Coronary artery (tissue), 2 donors: ENCODE measurements around the gene LBH.
A peak's percentile ranks its signal among the peaks of the same experiment; 100 is the strongest.

Experiments used
- DNase-seq: peaks from one replicate; pipeline ENCODE4 v3.0.0-alpha.2; 2017; ENCODE audit warnings: low spot score
- H3K27ac ChIP-seq, 2 donors: fragments of 200-600 bp; sonication (generic); one replicate each; pipeline ENCODE4 v1.5.1; 2016 to 2019
- H3K4me3 ChIP-seq: fragments of 200-600 bp; sonication (generic); 2 replicates; pipeline ENCODE4 v1.5.1; 2016; ENCODE audit warnings: mild to moderate bottlenecking, moderate library complexity
- TF ChIP-seq, protein P1 (sequence below): fragments of 200-600 bp; sonication (generic); IDR thresholded peaks from one replicate; pipeline ENCODE4 v1.5.1; 2019; ENCODE audit warnings: antibody characterized with exemption

Gene LBH

DNA sequence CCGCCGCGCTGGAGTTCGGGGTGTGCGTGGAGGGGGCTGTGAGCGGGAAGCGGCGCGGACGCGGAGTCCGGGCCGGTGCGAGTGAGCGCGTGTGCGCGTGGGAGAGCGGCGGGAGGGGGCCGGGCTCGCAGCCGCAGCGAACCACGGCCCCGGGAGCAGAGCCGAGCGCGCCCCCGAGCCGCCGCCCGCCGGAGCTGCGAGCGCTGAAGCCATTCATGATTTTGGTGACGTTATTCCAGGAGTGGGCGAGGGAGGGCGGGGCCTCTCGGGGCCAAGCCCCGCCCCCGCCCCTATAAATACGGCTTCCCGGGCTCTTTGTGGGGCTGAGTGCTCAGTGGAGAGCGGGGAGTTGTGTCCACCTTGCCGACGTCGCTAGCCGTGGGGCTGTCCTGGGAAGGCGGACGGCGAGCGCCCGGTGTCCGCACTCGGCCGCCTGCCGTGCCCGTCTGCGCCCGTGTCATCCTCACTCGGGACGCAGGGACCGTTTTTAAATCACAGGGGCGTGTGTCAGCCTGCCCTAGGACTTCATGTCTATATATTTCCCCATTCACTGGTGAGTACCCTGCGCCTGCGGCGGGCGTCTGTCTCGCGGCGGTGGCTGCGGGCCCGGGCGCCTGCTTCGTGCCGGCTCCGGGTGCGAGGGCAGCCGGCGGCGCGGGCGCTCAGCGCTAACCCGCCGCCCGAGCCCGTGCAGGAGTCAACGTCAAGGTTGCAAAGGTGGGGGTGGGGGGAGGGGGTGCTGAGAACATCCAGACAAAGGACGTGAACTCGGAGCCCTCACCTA lies at the start of gene LBH:
Gene LBH (plus strand): TSS at position 323 of the 784 bp plus-strand sequence. CDS start 205 bp downstream, at position 528.
- TF ChIP-seq, protein P1, sequence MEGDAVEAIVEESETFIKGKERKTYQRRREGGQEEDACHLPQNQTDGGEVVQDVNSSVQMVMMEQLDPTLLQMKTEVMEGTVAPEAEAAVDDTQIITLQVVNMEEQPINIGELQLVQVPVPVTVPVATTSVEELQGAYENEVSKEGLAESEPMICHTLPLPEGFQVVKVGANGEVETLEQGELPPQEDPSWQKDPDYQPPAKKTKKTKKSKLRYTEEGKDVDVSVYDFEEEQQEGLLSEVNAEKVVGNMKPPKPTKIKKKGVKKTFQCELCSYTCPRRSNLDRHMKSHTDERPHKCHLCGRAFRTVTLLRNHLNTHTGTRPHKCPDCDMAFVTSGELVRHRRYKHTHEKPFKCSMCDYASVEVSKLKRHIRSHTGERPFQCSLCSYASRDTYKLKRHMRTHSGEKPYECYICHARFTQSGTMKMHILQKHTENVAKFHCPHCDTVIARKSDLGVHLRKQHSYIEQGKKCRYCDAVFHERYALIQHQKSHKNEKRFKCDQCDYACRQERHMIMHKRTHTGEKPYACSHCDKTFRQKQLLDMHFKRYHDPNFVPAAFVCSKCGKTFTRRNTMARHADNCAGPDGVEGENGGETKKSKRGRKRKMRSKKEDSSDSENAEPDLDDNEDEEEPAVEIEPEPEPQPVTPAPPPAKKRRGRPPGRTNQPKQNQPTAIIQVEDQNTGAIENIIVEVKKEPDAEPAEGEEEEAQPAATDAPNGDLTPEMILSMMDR = no peak
- Histone ChIP-seq H3K4me3 (peak within 1 kb of the TSS; percentile 98), H3K27ac (peak within 1 kb of the TSS; percentile 90 to 99)
- DNase-seq = peak; percentile 94

DNA sequence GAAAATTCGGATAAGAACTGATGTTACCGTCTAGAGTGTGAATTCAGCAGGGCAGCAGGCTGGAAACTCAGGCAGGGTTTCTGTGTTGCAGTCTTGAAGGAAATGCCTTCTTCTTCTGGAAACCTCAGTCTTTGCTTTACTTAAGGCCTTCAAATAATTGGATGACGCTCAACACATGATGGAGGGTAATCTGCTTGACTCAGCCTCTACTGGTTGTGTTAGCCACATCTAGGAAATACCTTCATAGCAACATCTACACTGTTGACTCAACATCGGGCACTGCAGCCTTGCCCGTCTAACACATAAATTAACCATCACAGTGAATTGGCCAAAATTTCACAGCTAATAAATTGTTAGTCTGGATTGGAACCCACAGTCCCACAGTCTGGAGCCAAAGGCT lies 47.3 kb upstream of the LBH start:
- no peak for DNase-seq
- Histone ChIP-seq H3K27ac (no peak overlapping the region), H3K4me3 (no peak overlapping the region)
- TF ChIP-seq, protein P1 = no peak

DNA sequence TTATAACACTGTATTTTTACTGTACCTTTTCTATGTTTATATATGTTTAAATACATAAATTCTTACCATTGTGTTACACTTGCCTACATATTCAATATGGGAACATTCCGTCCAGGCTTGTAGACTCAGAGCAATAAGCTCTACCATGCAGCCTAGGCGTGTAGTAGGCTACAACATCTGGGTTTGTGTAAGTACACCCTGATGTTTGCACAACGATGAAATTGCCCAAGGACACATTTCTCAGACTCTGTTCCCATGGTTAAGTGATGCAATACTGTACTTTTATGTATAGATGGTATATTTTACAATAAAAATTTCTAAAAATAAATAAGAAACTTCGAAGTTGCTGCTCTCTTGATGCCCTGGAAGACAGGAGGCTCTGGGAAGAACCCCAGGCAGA lies 46.2 kb upstream of the LBH start:
- H3K4me3 ChIP-seq = no peak overlapping the region
- no peak overlapping the region for H3K27ac ChIP-seq
- DNase-seq = no peak
- TF ChIP-seq, protein P1 = no peak

DNA sequence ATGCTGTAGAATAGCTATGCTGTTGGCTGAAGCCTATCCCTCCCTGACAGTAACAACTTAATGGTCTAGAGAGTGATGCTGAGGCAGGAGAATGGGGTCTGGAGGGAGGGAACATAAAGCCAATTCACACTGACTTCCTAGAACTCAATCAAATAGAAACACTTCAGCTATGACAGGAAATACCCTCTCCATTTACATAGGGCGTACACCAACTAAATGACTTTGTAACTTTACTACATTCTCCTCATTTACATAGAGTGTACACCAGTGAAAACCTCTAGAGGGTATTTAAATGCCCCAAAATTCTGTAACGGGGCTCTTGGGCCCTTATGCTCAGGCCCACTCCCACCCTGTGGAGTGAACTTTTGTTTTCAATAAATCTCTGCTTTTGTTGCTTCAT lies 43.0 kb upstream of the LBH start:
- TF ChIP-seq, protein P1 = no peak
- no peak overlapping the region for H3K27ac ChIP-seq
- DNase-seq = no peak
- H3K4me3 ChIP-seq = no peak overlapping the region

DNA sequence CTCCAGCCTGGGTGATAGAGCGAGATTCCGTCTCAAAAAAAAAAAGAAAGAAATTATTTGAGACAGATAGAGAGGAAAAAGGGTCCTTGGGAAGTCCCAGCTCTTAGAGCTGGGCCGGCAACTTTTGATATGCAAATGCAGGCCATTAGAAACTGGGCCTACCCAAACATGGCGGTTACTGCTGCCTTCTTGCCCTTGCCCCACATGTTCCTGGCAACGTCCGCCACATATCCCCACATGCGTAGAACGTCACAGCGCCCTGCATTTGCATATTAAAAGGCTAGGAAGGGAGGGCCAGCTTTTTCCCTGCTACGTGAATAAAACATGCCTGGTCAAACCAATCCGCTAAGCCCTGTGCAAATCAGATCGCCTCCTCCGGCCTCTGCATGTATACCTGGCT lies 40.7 kb upstream of the LBH start:
- Histone ChIP-seq H3K27ac (no peak overlapping the region), H3K4me3 (no peak overlapping the region)
- no peak for DNase-seq
- TF ChIP-seq, protein P1 = no peak

DNA sequence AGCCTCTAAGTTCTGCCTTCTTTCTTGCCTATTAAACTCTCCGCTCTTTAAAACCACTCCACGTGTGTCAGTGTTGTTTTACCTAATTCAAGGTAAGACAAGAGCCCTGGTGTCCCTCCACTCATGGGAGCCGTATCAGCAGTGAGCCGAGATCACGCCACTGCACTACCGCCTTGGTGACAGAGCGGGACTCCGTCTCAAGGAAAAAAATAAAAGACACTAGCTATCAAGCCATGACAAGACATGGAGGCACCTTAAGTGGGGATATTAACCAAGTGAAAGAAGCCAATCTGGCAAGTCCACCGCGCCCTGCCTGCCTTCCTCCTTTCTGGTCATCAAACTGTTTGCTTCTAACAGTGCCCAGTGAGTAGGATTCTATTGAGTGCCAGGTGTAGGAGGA lies 40.2 kb upstream of the LBH start:
- no peak overlapping the region for H3K4me3 ChIP-seq
- no peak overlapping the region for H3K27ac ChIP-seq

More for the DNA sequence above, 40.2 kb upstream of the LBH start:
- no peak for DNase-seq
- TF ChIP-seq, protein P1 = no peak
